G401 (cell line): ENCODE measurements around the gene DOCK10. TPM values are rescaled to one million over a fixed set of nuclear protein-coding genes. Genes with fewer than 3 reads are reported as not detected.
"Not testable (repeated sequence)": the region's sequence is repeated elsewhere in the genome, so short reads cannot be mapped to it uniquely, and the experiment has no call there.

Experiments used
- DNase-seq: peaks from one replicate; pipeline ENCODE4 v3.0.0-alpha.2; 2015; ENCODE audit warnings: low spot score
- in situ Hi-C: cut with HindIII; loops from 2 replicates; pipeline ENCODE4 v1.10.0; 2016; ENCODE audit warnings: low sequenced_read_pairs, mixed read lengths
- total RNA-seq: library from RNA; depleted of rRNA; stranded (reverse); fragments of >200 nt; shearing (Covaris generic); gene quantifications from 2 replicates; pipeline ENCODE4 v1.2.3, GENCODE V29; 2014

The DOCK10 gene
- total RNA-seq, 1 experiment from 2014 or later = not detected

GRCh38 chr2:224931956-224932355, 110.3 kb downstream of the DOCK10 start:
- no peak for DNase-seq
- in situ Hi-C loops = no loop called here

GRCh38 chr2:224930990-224931389, 111.3 kb downstream of the DOCK10 start:
- no peak for DNase-seq

DNA sequence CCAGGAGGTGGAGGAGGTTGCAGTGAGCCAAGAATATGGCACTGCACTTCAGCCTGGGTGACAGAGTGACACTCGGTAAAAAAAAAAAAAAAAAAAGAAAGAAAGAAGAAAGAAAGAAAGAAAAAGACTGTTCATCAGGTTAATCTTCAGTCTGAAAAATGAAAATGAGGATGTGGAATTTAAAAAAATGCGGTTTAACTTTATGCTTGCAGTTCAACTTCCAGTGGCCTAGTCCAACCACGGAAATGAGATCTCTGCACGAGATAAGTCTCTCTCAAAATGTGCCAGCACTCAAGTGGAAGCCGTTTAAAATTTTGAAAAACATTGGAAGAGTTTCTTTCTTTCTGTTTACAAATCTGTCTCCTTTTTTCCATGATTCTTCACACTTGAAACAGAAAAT, 112.1 kb downstream of the DOCK10 start:
- in situ Hi-C loops = no loop called here
- DNase-seq = no peak

More at GRCh38 chr2:224930990-224931389, 111.3 kb downstream of the DOCK10 start:
- in situ Hi-C loops = no loop called here

DNA sequence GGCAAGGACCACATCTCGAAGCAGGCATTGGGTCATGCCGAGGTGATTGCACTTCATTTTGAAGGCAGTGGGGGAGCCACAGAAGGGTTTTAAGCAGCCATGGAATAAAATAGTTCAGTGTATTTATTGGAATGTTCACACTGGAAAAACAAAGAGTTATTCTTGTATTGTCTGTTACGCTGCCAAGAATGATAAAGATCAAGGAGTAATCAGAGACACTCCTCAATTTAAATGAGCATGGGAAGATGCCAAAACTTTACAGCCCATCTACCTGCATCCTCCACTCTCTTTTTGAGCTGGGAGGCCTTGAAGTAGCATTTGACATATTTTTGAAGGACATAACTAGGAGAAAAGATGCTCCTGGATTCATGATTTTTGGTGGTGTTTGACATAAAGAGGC, 112.8 kb downstream of the DOCK10 start:
- DNase-seq = no peak
- in situ Hi-C loops = no loop called here

- in situ Hi-C loops = no loop called here
These were observed 114.6 kb downstream of the DOCK10 start for GRCh38 chr2:224927646-224928173.

DNA sequence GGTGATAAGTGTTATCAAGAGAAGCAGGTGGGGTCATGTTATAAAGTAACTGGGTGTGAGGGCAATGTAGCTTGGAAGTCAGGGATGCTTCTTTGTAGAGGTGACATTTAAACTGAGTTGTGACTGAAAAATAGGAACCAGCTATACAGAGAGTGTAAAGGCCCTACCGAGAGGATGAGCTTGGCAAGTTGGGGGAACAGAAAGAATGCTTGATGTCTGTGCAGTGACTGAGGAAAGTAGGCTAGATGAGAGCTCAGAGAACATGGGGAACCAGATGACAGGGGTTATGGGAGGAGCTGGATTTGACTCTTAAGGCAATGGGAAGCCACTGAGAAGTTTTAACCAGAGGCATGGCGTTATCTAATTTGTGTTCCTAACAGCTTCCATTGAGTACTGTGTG, 115.3 kb downstream of the DOCK10 start:
- in situ Hi-C loops = no loop called here
- DNase-seq = no peak

More at GRCh38 chr2:224927646-224928173, 114.6 kb downstream of the DOCK10 start:
- DNase-seq = no peak

GRCh38 chr2:224925810-224926100, 116.5 kb downstream of the DOCK10 start:
- in situ Hi-C loops = no loop called here
- no peak for DNase-seq

GRCh38 chr2:224925061-224925809, 117.0 kb downstream of the DOCK10 start:
- DNase-seq = no peak
- in situ Hi-C loops = no loop called here

GRCh38 chr2:224924631-224925030, 117.6 kb downstream of the DOCK10 start:
- DNase-seq = no peak
- in situ Hi-C loops = no loop called here

GRCh38 chr2:224922142-224922727, 120.0 kb downstream of the DOCK10 start:
- in situ Hi-C loops = no loop called here
- DNase-seq = no peak

GRCh38 chr2:224919472-224920110, 122.7 kb downstream of the DOCK10 start:
- DNase-seq = no peak
- in situ Hi-C loops = no loop called here

DNA sequence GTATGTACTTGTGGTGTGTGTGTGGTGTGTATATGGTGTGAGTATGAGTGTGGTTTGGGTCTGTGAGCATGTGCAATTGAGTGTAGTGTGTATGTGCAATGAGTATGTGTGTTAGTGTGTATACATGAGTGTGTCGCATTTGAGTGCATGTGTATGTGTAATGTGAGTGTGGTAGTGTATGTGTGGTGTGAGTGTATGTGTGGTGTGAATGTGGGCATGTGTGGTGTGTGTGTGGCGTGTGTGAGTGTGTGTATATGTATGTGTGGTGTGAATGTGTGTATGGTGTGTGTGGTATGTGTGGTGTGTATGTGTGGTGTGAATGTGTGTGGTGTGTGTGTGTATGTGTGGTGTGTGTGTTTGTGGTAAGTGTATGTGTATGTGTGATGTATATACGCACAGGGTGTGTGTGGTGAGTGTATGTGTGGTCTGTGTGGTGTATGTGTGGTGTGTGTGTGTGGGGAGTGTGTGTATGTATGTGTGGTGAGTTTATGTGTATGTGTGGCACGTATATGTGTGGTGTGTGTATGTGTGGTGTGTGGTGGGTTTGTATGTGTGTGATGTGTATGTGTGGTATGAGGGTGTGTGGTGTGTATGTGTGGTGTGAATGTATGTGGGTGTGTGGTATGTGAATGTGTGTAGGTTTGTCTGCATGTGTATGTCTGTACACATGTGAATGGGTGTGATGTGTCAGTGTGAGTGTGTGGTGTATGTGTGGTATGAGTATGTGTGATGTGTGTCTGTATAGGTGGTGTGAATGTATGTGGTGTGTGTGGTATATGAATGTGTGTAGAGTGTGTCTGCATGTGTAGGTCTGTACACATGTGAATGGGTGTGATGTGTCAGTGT, 123.4 kb downstream of the DOCK10 start:
- in situ Hi-C loops = no loop called here
- no peak for DNase-seq

DNA sequence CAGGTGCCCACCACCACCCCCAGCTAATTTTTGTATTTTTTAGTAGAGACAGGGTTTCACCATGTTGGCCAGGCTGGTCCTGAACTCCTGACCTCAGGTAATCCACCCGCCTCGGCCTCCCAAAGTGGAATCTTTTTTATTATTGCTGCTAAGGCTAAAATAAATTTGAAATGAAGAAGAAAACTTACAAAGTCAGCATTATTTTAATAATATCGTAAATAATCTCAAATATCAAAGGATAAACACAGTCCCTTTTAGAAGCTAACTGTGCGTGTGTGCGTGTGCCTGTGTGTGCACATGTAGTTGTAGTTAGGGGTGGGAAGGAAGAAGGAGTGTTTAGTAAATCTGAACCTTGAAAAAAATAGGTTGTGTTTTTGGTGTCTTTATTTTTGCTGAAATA, 125.0 kb downstream of the DOCK10 start:
- in situ Hi-C loops, DNase-seq: not testable (repeated sequence)

DNA sequence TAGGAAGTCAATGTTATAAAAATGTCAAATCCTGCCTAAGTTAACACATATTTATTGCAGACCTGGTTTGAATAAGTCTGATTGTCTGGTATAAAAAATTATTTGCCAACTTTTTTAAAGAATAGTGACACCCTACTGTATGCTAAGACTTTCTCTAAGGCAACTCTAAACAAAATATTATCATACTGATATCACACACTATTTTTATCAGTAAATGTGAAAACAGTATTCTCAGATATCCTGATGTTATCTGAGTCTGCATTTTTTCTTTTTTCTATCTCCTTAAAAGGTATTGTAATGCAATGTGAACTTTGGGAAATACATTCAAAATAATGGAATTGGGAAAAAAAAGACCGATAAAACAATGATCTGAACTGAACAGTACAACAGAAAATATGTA, 127.1 kb downstream of the DOCK10 start:
- in situ Hi-C loops = no loop called here

GRCh38 chr2:224910574-224910925, 131.7 kb downstream of the DOCK10 start:
- in situ Hi-C loops = no loop called here
- no peak for DNase-seq

More for the DNA sequence above, 127.1 kb downstream of the DOCK10 start:
- DNase-seq = no peak

DNA sequence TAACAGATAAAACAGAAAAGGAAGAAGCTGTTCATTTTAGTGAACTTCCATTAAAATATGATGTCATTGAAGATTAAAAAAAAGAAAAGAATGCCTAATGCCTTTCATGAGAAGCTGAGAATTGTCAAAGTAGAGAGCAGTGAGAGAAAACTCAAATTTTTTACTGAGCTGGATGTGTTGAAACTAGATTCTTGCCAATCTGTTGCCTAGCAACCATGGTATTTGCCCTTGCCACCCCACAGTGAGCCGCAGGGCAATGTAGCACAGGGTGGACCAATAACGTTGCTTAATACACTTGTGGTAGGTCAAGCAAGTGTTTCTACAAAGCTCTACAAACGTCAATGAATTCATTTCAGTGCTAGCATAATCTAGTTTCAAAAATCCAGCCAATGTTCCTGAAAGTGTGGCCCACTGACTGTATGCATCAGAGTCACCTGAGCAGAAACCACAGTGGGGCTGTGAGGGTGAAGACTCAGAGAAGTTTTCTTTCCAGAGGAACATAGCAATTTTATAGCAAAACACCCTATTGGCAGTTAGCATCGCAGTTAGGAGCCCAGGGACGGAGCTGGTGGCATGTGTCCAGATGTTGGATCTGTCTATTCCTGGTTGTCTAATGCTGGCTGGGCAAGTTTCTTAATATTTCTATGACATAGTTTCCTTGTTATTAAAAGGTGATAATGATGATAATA, 132.2 kb downstream of the DOCK10 start:
- in situ Hi-C loops = no loop called here
- peak; percentile 17 for DNase-seq

DNA sequence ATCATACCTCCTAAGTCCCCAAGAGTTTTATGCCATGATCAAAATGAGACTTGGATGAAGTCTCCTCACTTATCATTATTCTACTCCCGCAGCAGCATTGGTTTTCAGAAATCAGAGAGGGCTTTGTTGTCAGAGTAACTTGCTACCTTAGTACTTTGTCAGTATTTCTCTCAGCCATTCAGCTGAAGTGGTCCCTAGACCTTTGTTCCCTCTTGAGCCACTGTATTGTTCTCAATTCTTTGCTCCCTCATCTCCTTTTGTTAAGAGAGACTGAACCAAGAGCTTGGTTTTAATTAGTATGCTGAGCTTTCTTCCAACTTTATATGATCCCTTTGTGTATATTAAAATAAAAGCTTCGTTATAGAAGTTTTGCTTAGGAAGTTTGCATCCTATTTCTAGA, 133.4 kb downstream of the DOCK10 start:
- in situ Hi-C loops = no loop called here
- DNase-seq = no peak

- in situ Hi-C loops = no loop called here
- DNase-seq = no peak
These were observed 137.9 kb downstream of the DOCK10 start for GRCh38 chr2:224904381-224904780.

- in situ Hi-C loops = no loop called here
- no peak for DNase-seq
These were observed 138.6 kb downstream of the DOCK10 start for GRCh38 chr2:224903621-224904020.
